Calu3 (cell line): ENCODE results near the gene GRIK1. TPM values are rescaled to one million over a fixed set of nuclear protein-coding genes. Genes with fewer than 3 reads are reported as not detected.

Experiments
- BruUV-seq: library from RNA; stranded (reverse); fragments of 400-500 nt; replicated peaks from 2 replicates; lab custom pipeline; 2021; lab: Mats Ljungman, UMichigan
- CTCF ChIA-PET: fragments of 300-600 bp; sonication (Branson Sonifier 250); formaldehyde crosslinking; loops from one replicate; lab custom pipeline; 2022; ENCODE audit warnings: antibody characterized with exemption; lab: Charles Lee
- DNase-seq: peaks from one replicate; pipeline ENCODE4 v3.0.0; 2022
- H3K27ac Mint-ChIP-seq: one replicate; pipeline ENCODE4 v1.8.0; 2022; ENCODE audit warnings: mixed read lengths; ENCODE audit not compliant: unreplicated experiment
- H3K27me3 Mint-ChIP-seq: one replicate; pipeline ENCODE4 v1.8.0; 2022; ENCODE audit warnings: mixed read lengths; ENCODE audit not compliant: unreplicated experiment
- H3K36me3 Mint-ChIP-seq: one replicate; pipeline ENCODE4 v1.8.0; 2022; ENCODE audit warnings: mild to moderate bottlenecking, moderate library complexity, mixed read lengths; ENCODE audit not compliant: insufficient read depth, unreplicated experiment
- H3K4me1 Mint-ChIP-seq: one replicate; pipeline ENCODE4 v1.8.0; 2022; ENCODE audit warnings: mild to moderate bottlenecking, low read depth, mixed read lengths; ENCODE audit not compliant: unreplicated experiment
- H3K4me3 Mint-ChIP-seq: one replicate; pipeline ENCODE4 v1.8.0; 2022; ENCODE audit warnings: mild to moderate bottlenecking, low read depth, moderate library complexity, mixed read lengths; ENCODE audit not compliant: unreplicated experiment
- H3K9me3 Mint-ChIP-seq: one replicate; pipeline ENCODE4 v1.8.0; 2022; ENCODE audit warnings: low read depth, mixed read lengths; ENCODE audit not compliant: unreplicated experiment
- intact Hi-C: fragments of 100-400 bp; cut with micrococcal nuclease; formaldehyde crosslinking; loops from one replicate; pipeline ENCODE4 v1.10.0; 2022; ENCODE audit not compliant: unreplicated experiment
- total RNA-seq: library from RNA; stranded (reverse); gene quantifications from 2 replicates; pipeline ENCODE4 v1.2.3, GENCODE V29; 2022
- TF ChIP-seq, protein P1 (sequence below): fragments of 200-600 bp; IDR thresholded peaks from one replicate; pipeline ENCODE4 v1.8.0; 2022; ENCODE audit warnings: antibody characterized with exemption; ENCODE audit not compliant: unreplicated experiment

GRIK1 gene
- total RNA-seq, 1 experiment from 2014 or later, result not detected

DNA sequence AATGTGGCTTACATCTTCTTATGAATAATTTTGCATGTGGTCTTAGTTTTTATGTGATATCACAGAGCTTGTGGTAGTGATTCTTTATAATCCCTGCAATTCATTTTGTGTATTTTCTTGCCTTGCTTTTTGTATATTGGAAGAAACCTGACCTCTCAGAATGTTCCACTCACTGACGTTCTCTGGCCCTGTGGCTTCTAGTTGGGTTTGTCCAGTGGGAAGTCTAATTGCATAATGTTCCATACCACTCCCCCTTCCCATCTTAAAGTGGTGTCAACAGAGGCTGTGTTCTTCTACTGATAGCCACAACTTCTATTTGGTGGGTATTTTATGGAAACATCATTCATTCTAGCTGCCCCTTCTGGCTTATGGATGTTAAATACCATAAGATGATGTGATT is 415.7 kb downstream of the GRIK1 start:
- CTCF ChIA-PET, result no interaction called here
- Mint-ChIP-seq H3K9me3 (peaks cover 6% of the 10 kb centered on the region), H3K4me3 (no peak overlapping the region), H3K27me3 (no peaks in the 10 kb centered on the region), H3K27ac (no peak overlapping the region), H3K4me1 (no peaks in the 10 kb centered on the region), H3K36me3 (no peaks in the 10 kb centered on the region)
- DNase-seq, result no peak
- no TSS peak for BruUV-seq
- TF ChIP-seq, protein P1, sequence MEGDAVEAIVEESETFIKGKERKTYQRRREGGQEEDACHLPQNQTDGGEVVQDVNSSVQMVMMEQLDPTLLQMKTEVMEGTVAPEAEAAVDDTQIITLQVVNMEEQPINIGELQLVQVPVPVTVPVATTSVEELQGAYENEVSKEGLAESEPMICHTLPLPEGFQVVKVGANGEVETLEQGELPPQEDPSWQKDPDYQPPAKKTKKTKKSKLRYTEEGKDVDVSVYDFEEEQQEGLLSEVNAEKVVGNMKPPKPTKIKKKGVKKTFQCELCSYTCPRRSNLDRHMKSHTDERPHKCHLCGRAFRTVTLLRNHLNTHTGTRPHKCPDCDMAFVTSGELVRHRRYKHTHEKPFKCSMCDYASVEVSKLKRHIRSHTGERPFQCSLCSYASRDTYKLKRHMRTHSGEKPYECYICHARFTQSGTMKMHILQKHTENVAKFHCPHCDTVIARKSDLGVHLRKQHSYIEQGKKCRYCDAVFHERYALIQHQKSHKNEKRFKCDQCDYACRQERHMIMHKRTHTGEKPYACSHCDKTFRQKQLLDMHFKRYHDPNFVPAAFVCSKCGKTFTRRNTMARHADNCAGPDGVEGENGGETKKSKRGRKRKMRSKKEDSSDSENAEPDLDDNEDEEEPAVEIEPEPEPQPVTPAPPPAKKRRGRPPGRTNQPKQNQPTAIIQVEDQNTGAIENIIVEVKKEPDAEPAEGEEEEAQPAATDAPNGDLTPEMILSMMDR, result no peak
- intact Hi-C loops, result no loop called here

DNA sequence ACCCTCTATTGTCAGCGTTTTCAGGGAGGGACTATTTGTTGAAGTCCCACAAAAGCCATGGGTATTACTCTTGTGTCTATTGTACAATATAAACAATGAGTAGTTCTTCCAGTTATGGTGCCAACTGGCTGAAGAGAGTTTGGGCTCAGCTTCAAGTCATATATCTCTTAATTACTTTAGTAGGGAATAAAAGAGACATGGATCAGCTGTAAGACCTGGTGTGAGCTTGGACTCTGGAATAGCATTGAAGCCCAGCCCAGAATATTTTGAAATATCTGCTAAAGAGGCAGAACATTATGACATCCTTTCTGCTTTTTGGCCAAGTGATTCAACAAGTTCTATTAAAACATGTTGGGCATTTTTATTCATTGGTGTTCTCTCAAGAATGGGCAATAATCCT is 416.1 kb downstream of the GRIK1 start:
- H3K36me3 Mint-ChIP-seq, result no peaks in the 10 kb centered on the region
- TF ChIP-seq, protein P1, result no peak
- CTCF ChIA-PET, result no interaction called here
- H3K27me3 Mint-ChIP-seq, result no peaks in the 10 kb centered on the region
- H3K4me1 Mint-ChIP-seq, result no peaks in the 10 kb centered on the region
- BruUV-seq, result no TSS peak
- H3K9me3 Mint-ChIP-seq, result peaks cover 6% of the 10 kb centered on the region
- H3K27ac Mint-ChIP-seq, result no peak overlapping the region
- no peak for DNase-seq
- intact Hi-C loops, result no loop called here
- no peak overlapping the region for H3K4me3 Mint-ChIP-seq

DNA sequence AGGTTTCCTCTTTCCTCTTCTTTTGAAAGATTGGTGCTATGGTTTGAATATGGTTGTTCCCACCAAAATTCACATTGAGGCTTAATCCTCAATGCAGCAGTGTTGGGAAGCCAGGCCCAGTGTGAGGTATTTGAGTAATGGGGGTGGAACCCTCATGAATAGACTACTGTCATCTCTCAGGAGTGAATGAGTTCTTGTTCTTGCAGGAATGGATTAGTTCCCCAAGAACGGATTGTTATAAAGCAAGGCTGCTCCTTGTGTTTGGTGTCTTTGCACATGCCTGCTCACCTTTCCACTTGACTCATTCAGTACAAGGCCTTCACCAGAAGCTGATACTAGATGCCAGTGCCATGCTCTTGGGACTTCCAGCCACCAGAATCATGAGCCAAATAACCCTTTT is 417.9 kb downstream of the GRIK1 start:
- no TSS peak for BruUV-seq
- Mint-ChIP-seq H3K4me1 (no peaks in the 10 kb centered on the region), H3K27ac (no peak overlapping the region), H3K4me3 (no peak overlapping the region), H3K9me3 (peaks cover 2% of the 10 kb centered on the region), H3K27me3 (no peaks in the 10 kb centered on the region), H3K36me3 (no peaks in the 10 kb centered on the region)
- DNase-seq, result no peak
- intact Hi-C loops, result no loop called here
- TF ChIP-seq, protein P1, result no peak
- CTCF ChIA-PET, result no interaction called here

DNA sequence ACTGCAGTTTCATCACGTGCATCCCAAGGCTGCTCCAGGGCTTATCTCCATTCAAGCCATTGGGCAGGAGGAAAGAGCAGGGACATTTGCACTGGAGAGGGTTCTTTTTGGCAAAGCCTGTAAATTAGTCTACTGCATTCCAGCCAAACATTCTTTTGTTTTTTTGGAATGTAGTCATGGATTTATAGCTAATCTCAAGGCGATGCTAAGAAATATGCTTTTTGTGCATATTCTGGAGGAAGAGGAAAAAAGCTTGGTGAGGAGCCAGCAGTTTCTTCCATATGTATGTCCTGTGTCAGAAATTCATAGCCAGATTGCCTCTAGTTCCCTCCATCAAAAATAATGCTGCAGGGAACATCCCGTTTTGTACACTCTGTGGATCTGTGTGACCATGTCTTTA is 419.6 kb downstream of the GRIK1 start:
- H3K4me3 Mint-ChIP-seq, result no peak overlapping the region
- no peaks in the 10 kb centered on the region for H3K36me3 Mint-ChIP-seq
- BruUV-seq, result no TSS peak
- H3K4me1 Mint-ChIP-seq, result no peaks in the 10 kb centered on the region
- H3K27me3 Mint-ChIP-seq, result no peaks in the 10 kb centered on the region
- CTCF ChIA-PET, result no interaction called here
- no peak overlapping the region for H3K27ac Mint-ChIP-seq
- TF ChIP-seq, protein P1, result no peak
- DNase-seq, result no peak
- peaks cover under 1% of the 10 kb centered on the region for H3K9me3 Mint-ChIP-seq
- intact Hi-C loops, result no loop called here
